GM19238 (cell line): ENCODE data around the gene RAB8B.

Experiments used
- DNase-seq: peaks from one replicate; pipeline ENCODE4 v3.0.0; 2011; ENCODE audit warnings: low spot score; ENCODE audit not compliant: insufficient read length

The RAB8B gene

GRCh38 chr15:63188926-63189871, at the start of gene RAB8B:
TSS of gene RAB8B (plus strand) at chr15:63189606. CDS start at chr15:63189625, 19 bp downstream.
- DNase-seq = peak; percentile 72

GRCh38 chr15:63140936-63141335, 48.5 kb upstream of the RAB8B start:
- DNase-seq = no peak

DNA sequence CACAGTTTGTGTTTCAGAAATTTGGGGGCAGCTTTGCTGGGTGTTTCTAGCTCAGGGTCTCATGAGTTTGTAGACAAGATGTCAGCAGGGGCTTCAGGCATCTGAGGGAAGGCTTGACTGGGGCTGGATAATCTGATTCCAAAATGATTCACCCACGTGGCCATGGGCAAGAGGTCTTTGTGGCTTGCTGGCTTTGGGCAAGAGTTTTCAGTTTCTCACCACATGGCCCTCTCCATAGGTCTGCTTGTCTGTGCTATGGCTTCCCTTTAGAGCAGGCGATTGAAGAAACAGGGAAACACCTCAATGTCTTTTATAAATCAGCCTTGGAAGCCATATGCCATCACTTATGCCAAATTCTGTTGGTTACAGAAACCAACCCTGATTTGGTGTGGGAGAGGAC, 44.0 kb upstream of the RAB8B start:
- no peak for DNase-seq

GRCh38 chr15:63146684-63147083, 42.7 kb upstream of the RAB8B start:
- no peak for DNase-seq

DNA sequence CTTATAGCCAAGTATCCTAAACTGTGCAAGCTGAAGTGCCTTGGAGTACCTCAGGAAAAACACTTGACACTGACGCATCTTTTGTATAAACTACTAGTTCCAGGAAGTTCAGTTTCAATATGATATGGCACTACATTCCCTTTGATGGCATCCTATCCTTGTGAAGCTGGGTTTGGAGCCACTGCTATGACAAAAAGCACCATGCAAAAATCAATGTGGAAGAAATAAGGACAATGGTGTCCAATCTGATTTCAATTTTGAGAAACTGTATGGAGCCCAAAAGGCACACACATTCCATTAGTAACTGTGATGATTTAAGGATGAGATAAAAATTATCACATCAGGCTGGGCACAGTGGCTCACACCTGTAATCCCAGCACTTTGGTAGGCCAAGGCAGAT, 37.7 kb upstream of the RAB8B start:
- DNase-seq = no peak

DNA sequence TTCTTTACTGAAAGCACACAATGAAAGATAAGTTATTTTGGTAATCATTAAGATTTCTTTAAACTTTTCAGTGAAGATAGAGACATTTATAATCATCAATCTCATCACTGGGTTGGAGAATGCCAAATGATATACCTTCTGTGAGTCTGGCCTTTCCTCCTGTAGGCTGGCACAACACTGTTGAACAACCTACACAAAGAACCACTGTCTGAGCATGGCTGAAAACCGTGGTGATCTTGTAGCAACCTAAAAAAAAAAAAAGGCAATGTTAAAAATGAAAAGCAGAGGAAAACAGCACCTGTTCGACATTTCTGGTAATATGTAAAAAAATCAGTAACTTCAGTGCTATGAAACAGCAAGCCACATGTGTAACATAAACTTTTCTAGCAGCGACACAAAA, 33.9 kb upstream of the RAB8B start:
- no peak for DNase-seq

- DNase-seq = no peak
Measured at GRCh38 chr15:63156086-63156710, 33.2 kb upstream of the RAB8B start.

- no peak for DNase-seq
Measured at GRCh38 chr15:63156755-63157117, 32.7 kb upstream of the RAB8B start.

- DNase-seq = peak; percentile 88
Measured at GRCh38 chr15:63157118-63157843, 32.1 kb upstream of the RAB8B start, which contains the start of gene RPS27L. TSS of gene RPS27L (minus strand) at chr15:63157477. CDS start at chr15:63157405, 72 bp downstream.

GRCh38 chr15:63157891-63158431, 31.4 kb upstream of the RAB8B start:
- no peak for DNase-seq

GRCh38 chr15:63160638-63161037, 28.8 kb upstream of the RAB8B start:
- no peak for DNase-seq

DNA sequence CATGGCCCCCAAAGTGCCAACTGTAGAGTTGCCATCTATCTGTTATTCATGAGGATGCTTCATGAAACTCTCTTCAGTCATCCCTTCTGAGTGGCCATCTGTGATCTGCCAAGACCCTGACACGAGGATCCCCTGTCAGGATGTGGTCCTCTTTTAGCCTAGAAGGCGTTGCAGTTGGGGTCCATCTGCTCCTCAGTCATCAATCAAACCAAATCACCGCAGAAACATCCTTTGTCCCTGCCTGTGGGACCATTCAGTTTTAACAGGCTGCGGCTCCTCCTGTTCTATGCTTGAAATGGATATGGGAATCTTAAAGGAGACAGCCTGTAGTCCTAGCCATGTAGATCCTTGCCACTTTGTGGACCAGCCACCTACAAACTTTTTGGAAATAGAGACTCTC, 26.2 kb upstream of the RAB8B start:
- no peak for DNase-seq

- DNase-seq = no peak
Measured at GRCh38 chr15:63165166-63165859, 24.1 kb upstream of the RAB8B start.

GRCh38 chr15:63166219-63166618, 23.2 kb upstream of the RAB8B start:
- DNase-seq = no peak

GRCh38 chr15:63169788-63170187, 19.6 kb upstream of the RAB8B start:
- no peak for DNase-seq

DNA sequence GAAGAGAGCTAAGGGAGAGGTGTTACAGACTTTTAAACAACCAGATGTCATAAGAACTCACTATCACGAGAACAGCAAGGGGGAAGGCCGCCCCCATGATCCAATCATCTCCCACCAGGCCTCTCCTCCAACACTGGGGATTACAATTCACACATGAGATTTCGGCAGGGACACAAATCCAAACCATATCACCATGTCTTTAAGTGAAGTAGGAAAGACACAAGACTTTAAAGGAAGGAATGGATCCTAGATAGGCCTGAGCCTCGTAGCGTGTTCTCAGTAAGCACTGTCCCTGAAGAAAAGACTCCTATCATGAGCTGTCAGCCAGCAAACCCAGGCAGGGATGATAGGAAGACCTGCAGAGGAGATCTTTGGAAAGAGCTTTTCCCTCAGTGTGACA, 17.0 kb upstream of the RAB8B start:
- no peak for DNase-seq

DNA sequence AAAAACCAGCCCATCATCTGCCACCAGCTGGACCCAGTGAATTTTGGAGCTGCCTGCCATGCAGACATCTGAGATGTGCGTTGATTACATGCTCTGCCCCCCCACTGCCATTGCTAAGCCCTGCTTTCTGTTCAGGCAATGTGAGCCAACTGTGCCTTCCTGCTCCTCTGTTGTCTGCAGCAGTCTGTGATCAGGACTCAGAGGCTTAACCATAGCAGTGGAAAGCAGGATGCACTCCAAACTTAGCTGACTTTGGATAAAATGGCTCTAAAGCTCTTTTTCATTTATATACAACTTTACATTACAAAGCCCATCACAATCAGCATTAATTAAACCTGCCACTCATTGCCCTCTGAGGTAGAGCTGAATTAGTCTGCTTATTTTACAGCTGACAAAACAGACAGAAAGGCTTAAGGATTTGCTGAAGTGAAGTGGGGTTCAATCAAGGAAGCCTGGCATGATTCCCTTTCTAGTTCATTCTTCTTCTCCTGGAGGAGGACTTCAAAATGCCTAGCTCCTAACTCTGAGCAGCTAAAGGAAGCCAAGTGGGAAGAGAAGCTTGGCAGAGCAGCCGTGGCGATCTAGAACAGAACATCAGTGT, 16.5 kb upstream of the RAB8B start:
- DNase-seq = no peak

DNA sequence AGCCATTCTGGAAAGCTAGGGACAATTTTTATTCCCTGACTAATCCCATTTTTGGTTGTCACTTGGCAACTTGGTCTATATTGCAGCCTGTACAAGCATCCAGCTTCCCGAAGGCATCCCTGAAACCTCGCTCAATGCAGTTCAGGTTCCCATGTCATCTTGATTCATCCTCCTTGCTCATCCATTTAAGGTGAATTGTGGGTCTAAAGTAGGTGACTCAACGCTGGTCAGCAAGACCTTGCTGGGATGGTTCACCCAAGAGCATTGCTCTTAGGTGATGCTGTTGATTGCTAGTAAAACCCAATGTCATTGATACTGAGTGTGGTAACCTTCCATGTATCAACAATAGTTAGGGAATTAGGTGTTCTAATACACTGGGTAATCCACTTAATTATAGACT, 13.1 kb upstream of the RAB8B start:
- DNase-seq = no peak

GRCh38 chr15:63178034-63178433, 11.4 kb upstream of the RAB8B start:
- no peak for DNase-seq

GRCh38 chr15:63180746-63181145, 8.7 kb upstream of the RAB8B start:
- no peak for DNase-seq

DNA sequence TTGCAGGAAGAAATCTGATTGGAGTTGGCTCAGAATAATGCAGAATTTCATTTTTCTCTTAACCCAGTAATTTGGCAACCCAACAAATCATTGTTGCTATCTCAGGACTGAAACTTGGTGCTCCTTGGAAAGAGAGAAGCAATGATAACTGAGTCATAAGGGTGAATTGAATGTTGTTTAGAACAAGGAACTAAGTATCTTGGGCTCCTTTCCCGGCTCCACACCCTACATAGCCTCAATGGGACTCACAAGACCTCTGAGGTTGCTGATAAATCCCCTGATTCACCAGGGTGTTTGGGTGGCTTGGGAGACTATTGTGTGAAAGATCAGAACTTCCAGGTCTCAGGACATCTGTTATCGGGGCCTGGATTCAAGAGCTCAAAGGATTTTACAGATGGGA, 7.8 kb upstream of the RAB8B start:
- DNase-seq = no peak
